ENCODE results near the gene CAMKMT. TPM values are rescaled to one million over a fixed set of nuclear protein-coding genes. Genes with fewer than 3 reads are reported as not detected.

CAMKMT gene
- total RNA-seq, 2 experiments from 2014 or later, result 11.9 to 13.9 TPM

GRCh38 chr2:44688456-44689124 is 326.8 kb downstream of the CAMKMT start:
- ChIA-PET POLR2A (no interaction called here), CTCF (interaction anchor here (1.7 kb wide), 1 partner anchor 72 kb away, joined by 3 read pairs; no protein-coding TSS in a partner anchor)
- ATAC-seq (ENCODE audit: poor library complexity) (no peak), DNase-seq (no peak)
- TF ChIP-seq CTCF (IDR thresholded peaks at IDR 0.05), result no peak
- Mint-ChIP-seq H3K27me3 (no peaks in the 10 kb centered on the region), H3K27ac (no peak overlapping the region), H3K4me1 (ENCODE audit: low read depth) (no peaks in the 10 kb centered on the region), H3K4me3 (no peak overlapping the region), H3K9me3 (no peaks in the 10 kb centered on the region), H3K36me3 (ENCODE audit: low read depth) (no peaks in the 10 kb centered on the region)
- Histone ChIP-seq H3K9me3 (ENCODE audit: control insufficient read depth in 1 of 2, insufficient read depth in 1 of 2, low read length in 2 of 2) (no peaks in the 10 kb centered on the region), H3K4me3 (ENCODE audit: low read length) (no peak overlapping the region), H3K27ac (ENCODE audit: low read depth in 1 of 2, low read length in 2 of 2) (no peak overlapping the region), H3K36me3 (ENCODE audit: insufficient read depth, low read length) (no peaks in the 10 kb centered on the region), H3K27me3 (ENCODE audit: control insufficient read depth in 1 of 2, insufficient read depth in 2 of 2, low read length in 2 of 2) (no peaks in the 10 kb centered on the region), H3K4me1 (ENCODE audit: insufficient read depth, low read length) (no peaks in the 10 kb centered on the region)
- intact Hi-C loops (cut with DNase I, micrococcal nuclease), result no loop called here

GRCh38 chr2:44689516-44689915 is 327.8 kb downstream of the CAMKMT start:
- TF ChIP-seq CTCF (IDR thresholded peaks at IDR 0.05), result no peak
- Mint-ChIP-seq H3K36me3 (ENCODE audit: low read depth) (no peaks in the 10 kb centered on the region), H3K27me3 (no peaks in the 10 kb centered on the region), H3K4me3 (no peak overlapping the region), H3K9me3 (no peaks in the 10 kb centered on the region), H3K4me1 (ENCODE audit: low read depth) (no peaks in the 10 kb centered on the region), H3K27ac (no peak overlapping the region)
- ChIA-PET CTCF (interaction anchor here (1.7 kb wide), 1 partner anchor 73 kb away, joined by 3 read pairs; no protein-coding TSS in a partner anchor), POLR2A (no interaction called here)
- H3K27me3 ChIP-seq (ENCODE audit: control insufficient read depth in 1 of 2, insufficient read depth in 2 of 2, low read length in 2 of 2), result no peaks in the 10 kb centered on the region
- no peak for ATAC-seq (ENCODE audit: poor library complexity)
- no peaks in the 10 kb centered on the region for H3K4me1 ChIP-seq (ENCODE audit: insufficient read depth, low read length)
- H3K4me3 ChIP-seq (ENCODE audit: low read length), result no peak overlapping the region
- H3K27ac ChIP-seq (ENCODE audit: low read depth in 1 of 2, low read length in 2 of 2), result no peak overlapping the region
- H3K36me3 ChIP-seq (ENCODE audit: insufficient read depth, low read length), result no peaks in the 10 kb centered on the region
- intact Hi-C loops (cut with DNase I, micrococcal nuclease), result no loop called here
- no peak for DNase-seq
- H3K9me3 ChIP-seq (ENCODE audit: control insufficient read depth in 1 of 2, insufficient read depth in 1 of 2, low read length in 2 of 2), result no peaks in the 10 kb centered on the region

- Mint-ChIP-seq H3K9me3 (no peaks in the 10 kb centered on the region), H3K36me3 (ENCODE audit: low read depth) (no peaks in the 10 kb centered on the region), H3K4me1 (ENCODE audit: low read depth) (no peaks in the 10 kb centered on the region), H3K27me3 (no peaks in the 10 kb centered on the region), H3K4me3 (no peak overlapping the region), H3K27ac (no peak overlapping the region)
- intact Hi-C loops (cut with DNase I, micrococcal nuclease), result no loop called here
- no peak overlapping the region for H3K27ac ChIP-seq (ENCODE audit: low read depth in 1 of 2, low read length in 2 of 2)
- H3K27me3 ChIP-seq (ENCODE audit: control insufficient read depth in 1 of 2, insufficient read depth in 2 of 2, low read length in 2 of 2), result no peaks in the 10 kb centered on the region
- no peak for ATAC-seq (ENCODE audit: poor library complexity)
- no peak for TF ChIP-seq CTCF (IDR thresholded peaks at IDR 0.05)
- H3K36me3 ChIP-seq (ENCODE audit: insufficient read depth, low read length), result no peaks in the 10 kb centered on the region
- DNase-seq, result no peak
- ChIA-PET POLR2A (no interaction called here), CTCF (no interaction called here)
- no peaks in the 10 kb centered on the region for H3K4me1 ChIP-seq (ENCODE audit: insufficient read depth, low read length)
- no peak overlapping the region for H3K4me3 ChIP-seq (ENCODE audit: low read length)
- no peaks in the 10 kb centered on the region for H3K9me3 ChIP-seq (ENCODE audit: control insufficient read depth in 1 of 2, insufficient read depth in 1 of 2, low read length in 2 of 2)
Observed at GRCh38 chr2:44691174-44691785, 329.5 kb downstream of the CAMKMT start.
